Dendritic cell treated with granulocyte-macrophage colony-stimulating factor and Interleukin-4, amounts not matched to agents 40 ng/mL and 50 ng/mL, for 4 days (primary cell): ENCODE measurements around the gene FSTL1.
A peak's percentile ranks its signal among the peaks of the same experiment; 100 is the strongest.
"Not testable (repeated sequence)": the region's sequence is repeated elsewhere in the genome, so short reads cannot be mapped to it uniquely, and the experiment has no call there.

ENCODE experiments used
- H3K27ac Mint-ChIP-seq: one replicate; pipeline ENCODE4 v1.8.0; 2022; ENCODE audit warnings: mild to moderate bottlenecking, mixed read lengths
- H3K27me3 Mint-ChIP-seq: one replicate; pipeline ENCODE4 v1.8.0; 2022; ENCODE audit warnings: mild to moderate bottlenecking, mixed read lengths
- H3K36me3 Mint-ChIP-seq: one replicate; pipeline ENCODE4 v1.8.0; 2022; ENCODE audit warnings: low read depth, mixed read lengths
- H3K4me1 Mint-ChIP-seq: one replicate; pipeline ENCODE4 v1.8.0; 2022; ENCODE audit warnings: low read depth, mixed read lengths
- H3K4me3 Mint-ChIP-seq: one replicate; pipeline ENCODE4 v1.8.0; 2022; ENCODE audit warnings: mild to moderate bottlenecking, moderate library complexity, mixed read lengths
- H3K9me3 Mint-ChIP-seq: one replicate; pipeline ENCODE4 v1.8.0; 2022; ENCODE audit warnings: mixed read lengths
- intact Hi-C: fragments of 100-400 bp; cut with micrococcal nuclease; formaldehyde crosslinking; loops from one replicate; pipeline ENCODE4 v1.15.0; 2022

The FSTL1 gene

DNA sequence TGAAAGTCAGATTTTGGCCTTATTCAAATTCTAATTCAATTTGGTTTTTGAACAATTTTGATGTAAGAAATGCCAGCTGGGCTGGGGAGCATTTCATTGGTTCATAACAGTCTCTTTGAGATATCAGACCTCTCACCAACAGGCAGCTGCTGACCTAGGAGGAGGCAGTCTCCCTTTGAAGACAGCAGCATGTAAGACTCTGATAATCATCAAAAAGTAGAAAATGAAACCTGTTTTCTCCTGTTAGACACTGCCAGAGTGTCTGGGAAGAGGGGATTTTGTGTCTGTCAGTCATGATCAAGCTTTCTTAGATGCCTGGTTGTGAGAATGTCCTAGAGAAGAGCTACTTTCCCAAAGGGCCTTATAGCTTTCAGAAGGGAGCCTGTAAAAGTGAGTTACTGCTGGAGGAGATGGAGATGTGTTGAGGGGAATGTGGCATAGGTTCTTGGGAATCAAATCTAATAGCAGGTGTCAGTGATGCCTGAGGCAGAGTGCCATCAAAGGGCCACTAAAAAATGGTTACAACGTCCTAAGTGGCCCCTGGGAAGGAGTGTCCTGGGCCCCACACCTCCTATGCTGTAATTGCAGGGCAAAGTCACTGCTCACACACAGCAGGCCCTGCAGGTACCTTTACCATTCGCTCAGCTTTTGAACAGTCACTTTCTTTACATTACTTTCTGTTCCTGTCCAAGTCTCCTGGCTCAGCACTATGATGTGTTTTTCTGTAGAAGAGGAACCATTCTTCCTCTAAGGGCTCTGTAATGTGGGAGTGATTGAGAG is 43.1 kb downstream of the FSTL1 start:
- no peak overlapping the region for H3K4me3 Mint-ChIP-seq
- H3K9me3 Mint-ChIP-seq: no peaks in the 10 kb centered on the region
- no peaks in the 10 kb centered on the region for H3K27me3 Mint-ChIP-seq
- intact Hi-C loops: no loop called here
- H3K36me3 Mint-ChIP-seq: no peaks in the 10 kb centered on the region
- H3K4me1 Mint-ChIP-seq: peaks cover 30% of the 10 kb centered on the region
- peak overlapping the region; percentile 81 for H3K27ac Mint-ChIP-seq

DNA sequence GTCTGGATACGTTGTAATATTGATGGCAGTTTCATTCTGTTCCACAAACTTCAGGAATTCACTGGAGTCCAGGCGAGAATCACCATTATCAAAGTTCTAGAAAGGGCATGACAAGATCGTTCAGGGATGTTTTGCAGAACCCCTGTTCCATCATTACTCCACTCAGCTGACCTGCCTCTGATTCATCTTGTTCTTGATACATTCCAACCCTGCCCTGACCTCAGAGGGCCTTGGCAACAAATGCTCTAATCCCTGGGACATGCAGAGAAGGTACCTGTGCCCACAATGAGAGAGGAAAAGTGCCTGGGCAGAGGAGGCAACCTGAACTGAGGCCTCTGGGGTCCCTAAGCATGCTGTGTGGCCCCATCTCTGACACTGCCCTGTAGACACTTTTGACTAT is 45.9 kb downstream of the FSTL1 start:
- no peaks in the 10 kb centered on the region for H3K27me3 Mint-ChIP-seq
- no peaks in the 10 kb centered on the region for H3K9me3 Mint-ChIP-seq
- no peaks in the 10 kb centered on the region for H3K36me3 Mint-ChIP-seq
- no peak overlapping the region for H3K27ac Mint-ChIP-seq
- no peak overlapping the region for H3K4me3 Mint-ChIP-seq
- peaks cover 17% of the 10 kb centered on the region for H3K4me1 Mint-ChIP-seq
- intact Hi-C loops: loop anchor here (2.0 kb wide), 1 partner anchor 44 kb away; no protein-coding TSS in a partner anchor

DNA sequence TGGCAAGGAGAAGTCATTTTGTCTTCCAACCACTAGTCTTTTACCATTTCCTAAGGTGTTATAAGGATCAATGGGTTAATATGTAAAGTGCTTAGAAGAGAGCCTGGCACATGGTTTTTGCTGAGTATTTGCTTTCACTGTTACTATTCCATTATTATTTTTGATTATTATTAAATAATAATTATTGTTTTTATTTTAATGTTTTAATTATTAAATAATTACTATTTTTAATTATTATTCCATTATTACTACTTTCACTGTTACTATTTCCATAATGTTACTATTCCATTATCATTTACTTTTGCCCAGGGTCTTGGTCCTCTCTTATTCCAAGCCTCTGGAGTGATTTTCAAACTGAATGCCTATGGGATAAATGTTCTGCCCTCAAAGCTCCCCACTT is 48.5 kb downstream of the FSTL1 start:
- Mint-ChIP-seq H3K27ac (no peak overlapping the region), H3K9me3 (no peaks in the 10 kb centered on the region), H3K4me3 (no peak overlapping the region), H3K27me3 (no peaks in the 10 kb centered on the region), H3K36me3 (no peaks in the 10 kb centered on the region), H3K4me1 (no peaks in the 10 kb centered on the region)
- intact Hi-C loops: no loop called here

- intact Hi-C loops: no loop called here
- no peaks in the 10 kb centered on the region for H3K9me3 Mint-ChIP-seq
- no peaks in the 10 kb centered on the region for H3K27me3 Mint-ChIP-seq
- no peaks in the 10 kb centered on the region for H3K36me3 Mint-ChIP-seq
- H3K27ac Mint-ChIP-seq: no peak overlapping the region
- H3K4me1 Mint-ChIP-seq: no peaks in the 10 kb centered on the region
- no peak overlapping the region for H3K4me3 Mint-ChIP-seq
These were observed 51.4 kb downstream of the FSTL1 start for GRCh38 chr3:120399372-120399771.

DNA sequence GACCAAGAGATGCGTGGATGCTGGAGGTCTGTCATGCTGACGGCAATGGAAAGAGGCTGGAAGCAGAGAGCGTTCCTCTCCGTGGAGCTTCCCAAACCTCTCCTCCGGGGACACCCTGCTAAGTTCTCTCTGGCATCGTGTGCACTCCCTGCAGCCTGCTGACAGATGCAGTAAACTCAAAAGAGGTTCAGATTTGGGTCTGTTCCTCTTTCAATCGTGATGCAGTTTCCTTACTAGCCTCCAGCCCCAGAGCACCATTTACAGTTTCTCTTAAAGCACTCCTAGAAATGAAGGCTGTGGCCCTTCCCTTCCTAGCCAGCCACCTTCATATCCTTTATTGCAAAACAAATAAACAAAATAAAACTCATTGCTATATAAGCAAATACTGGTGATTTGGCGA is 54.3 kb downstream of the FSTL1 start:
- Mint-ChIP-seq H3K27ac (no peak overlapping the region), H3K9me3 (no peaks in the 10 kb centered on the region), H3K27me3 (no peaks in the 10 kb centered on the region), H3K36me3 (no peaks in the 10 kb centered on the region), H3K4me1 (no peaks in the 10 kb centered on the region), H3K4me3 (no peak overlapping the region)
- intact Hi-C loops: no loop called here

- Mint-ChIP-seq H3K9me3 (no peaks in the 10 kb centered on the region), H3K27me3 (no peaks in the 10 kb centered on the region), H3K4me1 (no peaks in the 10 kb centered on the region), H3K27ac (no peak overlapping the region), H3K36me3 (no peaks in the 10 kb centered on the region), H3K4me3 (no peak overlapping the region)
- intact Hi-C loops: no loop called here
These were observed 56.4 kb downstream of the FSTL1 start for GRCh38 chr3:120394347-120394746.

DNA sequence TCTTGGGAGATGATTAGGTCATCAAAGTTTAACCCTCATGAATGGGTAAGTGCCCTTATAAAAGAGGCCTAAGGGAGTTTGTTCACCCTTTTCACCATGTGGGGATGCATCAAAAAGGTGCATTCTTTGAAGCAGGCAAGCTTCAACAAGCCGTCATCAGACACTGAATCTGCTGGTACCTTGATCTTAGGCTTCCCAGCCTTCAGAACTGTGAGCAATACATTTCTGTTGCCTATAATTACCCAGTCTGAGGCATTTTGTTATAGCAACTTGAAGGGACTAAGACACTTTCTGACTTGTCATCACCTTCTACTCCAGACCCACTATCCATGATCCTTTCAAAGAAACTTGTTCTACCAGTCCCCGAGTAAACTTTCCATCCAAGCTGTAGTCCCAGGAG is 57.0 kb downstream of the FSTL1 start:
- H3K36me3 Mint-ChIP-seq: no peaks in the 10 kb centered on the region
- no peaks in the 10 kb centered on the region for H3K9me3 Mint-ChIP-seq
- H3K27me3 Mint-ChIP-seq: no peaks in the 10 kb centered on the region
- intact Hi-C loops: no loop called here
- no peaks in the 10 kb centered on the region for H3K4me1 Mint-ChIP-seq
- no peak overlapping the region for H3K27ac Mint-ChIP-seq
- no peak overlapping the region for H3K4me3 Mint-ChIP-seq

DNA sequence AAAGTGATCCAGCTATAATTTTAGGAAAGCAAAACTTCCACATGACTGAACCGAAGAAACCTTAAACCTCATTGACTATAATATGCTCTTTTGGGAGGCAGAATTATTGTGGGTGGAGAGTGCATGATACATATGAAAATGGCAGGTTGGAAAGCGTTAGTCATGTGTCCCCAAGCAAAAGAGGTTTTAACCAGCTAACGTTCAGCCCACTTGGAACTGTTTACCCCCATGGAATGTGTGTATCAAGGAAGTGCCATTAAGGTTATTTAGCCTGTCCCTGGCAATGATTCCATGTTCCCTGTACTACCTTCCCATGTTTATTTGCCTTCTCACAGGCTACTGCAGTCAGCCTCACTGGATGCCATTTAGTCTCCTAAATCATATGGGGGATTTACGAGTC is 57.5 kb downstream of the FSTL1 start:
- Mint-ChIP-seq H3K27me3 (no peaks in the 10 kb centered on the region), H3K27ac (no peak overlapping the region), H3K4me3 (no peak overlapping the region), H3K9me3 (no peaks in the 10 kb centered on the region), H3K36me3 (no peaks in the 10 kb centered on the region), H3K4me1 (no peaks in the 10 kb centered on the region)
- intact Hi-C loops: no loop called here

GRCh38 chr3:120382941-120383447 is 67.8 kb downstream of the FSTL1 start:
- intact Hi-C loops: no loop called here
- Mint-ChIP-seq H3K27me3 (no peaks in the 10 kb centered on the region), H3K36me3 (no peaks in the 10 kb centered on the region), H3K27ac (no peak overlapping the region), H3K9me3 (no peaks in the 10 kb centered on the region), H3K4me1 (no peaks in the 10 kb centered on the region), H3K4me3 (no peak overlapping the region)

DNA sequence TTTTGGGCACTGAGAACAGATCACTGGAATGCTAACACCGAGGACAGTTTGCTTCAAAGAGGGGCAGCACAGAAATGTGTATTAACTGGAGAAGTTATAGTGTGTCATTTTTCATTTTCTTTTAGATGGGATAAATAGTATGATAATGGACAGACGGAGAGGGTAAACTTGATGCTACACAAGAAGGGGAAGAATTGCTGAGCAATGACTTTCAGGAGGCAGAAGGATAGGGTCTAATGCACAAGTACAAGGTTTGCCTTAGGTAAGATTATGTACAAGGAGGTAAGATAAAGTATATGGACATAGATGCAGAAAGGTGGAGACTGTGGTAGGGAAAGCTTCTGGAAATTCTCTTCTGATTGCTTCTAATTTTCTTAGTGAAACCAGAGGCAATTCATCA is 69.3 kb downstream of the FSTL1 start:
- no peak overlapping the region for H3K27ac Mint-ChIP-seq
- H3K27me3 Mint-ChIP-seq: no peaks in the 10 kb centered on the region
- no peaks in the 10 kb centered on the region for H3K4me1 Mint-ChIP-seq
- no peaks in the 10 kb centered on the region for H3K36me3 Mint-ChIP-seq
- intact Hi-C loops: no loop called here
- no peaks in the 10 kb centered on the region for H3K9me3 Mint-ChIP-seq
- no peak overlapping the region for H3K4me3 Mint-ChIP-seq

DNA sequence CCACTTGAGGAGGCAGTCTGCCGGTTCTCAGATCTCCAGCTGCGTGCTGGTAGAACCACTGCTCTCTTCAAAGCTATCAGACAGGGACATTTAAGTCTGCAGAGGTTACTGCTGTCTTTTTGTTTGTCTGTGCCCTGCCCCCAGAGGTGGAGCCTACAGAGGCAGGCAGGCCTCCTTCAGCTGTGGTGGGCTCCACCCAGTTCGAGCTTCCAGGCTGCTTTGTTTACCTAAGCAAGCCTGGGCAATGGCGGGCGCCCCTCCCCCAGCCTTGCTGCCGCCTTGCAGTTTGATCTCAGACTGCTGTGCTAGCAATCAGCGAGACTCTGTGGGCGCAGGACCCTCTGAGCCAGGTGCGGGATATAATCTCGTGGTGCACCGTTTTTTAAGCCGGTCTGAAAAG is 72.8 kb downstream of the FSTL1 start:
- H3K36me3 Mint-ChIP-seq, H3K4me3 Mint-ChIP-seq, H3K9me3 Mint-ChIP-seq, H3K4me1 Mint-ChIP-seq, H3K27me3 Mint-ChIP-seq, intact Hi-C loops, H3K27ac Mint-ChIP-seq: not testable (repeated sequence)

DNA sequence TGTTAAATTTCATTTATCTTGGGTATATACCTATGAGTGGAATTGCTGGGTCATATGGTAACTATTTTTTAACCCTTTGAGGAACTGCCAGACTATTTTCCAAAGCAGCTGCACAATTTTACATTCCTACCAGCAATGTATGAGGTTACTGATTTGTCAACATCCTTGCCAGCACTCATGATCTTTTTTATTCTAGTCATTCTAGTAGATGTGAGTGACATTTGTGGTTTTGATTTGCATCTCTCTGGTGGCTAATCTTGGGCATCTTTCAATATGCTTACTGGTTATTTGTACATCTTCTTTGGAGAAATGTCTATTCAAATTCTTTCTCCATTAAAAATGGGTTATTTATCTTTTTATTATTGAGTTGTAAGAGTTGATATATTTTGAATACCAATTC is 80.3 kb downstream of the FSTL1 start:
- H3K27me3 Mint-ChIP-seq: peaks cover 3% of the 10 kb centered on the region
- intact Hi-C loops: no loop called here
- H3K27ac Mint-ChIP-seq: no peak overlapping the region
- H3K4me1 Mint-ChIP-seq: no peaks in the 10 kb centered on the region
- no peaks in the 10 kb centered on the region for H3K9me3 Mint-ChIP-seq
- H3K36me3 Mint-ChIP-seq: no peaks in the 10 kb centered on the region
- H3K4me3 Mint-ChIP-seq: no peak overlapping the region

- no peak overlapping the region for H3K27ac Mint-ChIP-seq
- H3K4me1 Mint-ChIP-seq: no peaks in the 10 kb centered on the region
- no peaks in the 10 kb centered on the region for H3K36me3 Mint-ChIP-seq
- peaks cover 3% of the 10 kb centered on the region for H3K27me3 Mint-ChIP-seq
- no peaks in the 10 kb centered on the region for H3K9me3 Mint-ChIP-seq
- intact Hi-C loops: no loop called here
- no peak overlapping the region for H3K4me3 Mint-ChIP-seq
These were observed 81.7 kb downstream of the FSTL1 start for GRCh38 chr3:120369037-120369467.

- intact Hi-C loops: no loop called here
- peaks cover 3% of the 10 kb centered on the region for H3K27me3 Mint-ChIP-seq
- H3K4me3 Mint-ChIP-seq: no peak overlapping the region
- no peaks in the 10 kb centered on the region for H3K4me1 Mint-ChIP-seq
- H3K9me3 Mint-ChIP-seq: no peaks in the 10 kb centered on the region
- H3K36me3 Mint-ChIP-seq: no peaks in the 10 kb centered on the region
- no peak overlapping the region for H3K27ac Mint-ChIP-seq
These were observed 82.6 kb downstream of the FSTL1 start for GRCh38 chr3:120368172-120368571.

GRCh38 chr3:120364821-120365220 is 86.0 kb downstream of the FSTL1 start:
- Mint-ChIP-seq H3K36me3 (no peaks in the 10 kb centered on the region), H3K4me1 (no peaks in the 10 kb centered on the region), H3K27me3 (peaks cover 3% of the 10 kb centered on the region), H3K27ac (no peak overlapping the region), H3K4me3 (no peak overlapping the region), H3K9me3 (no peaks in the 10 kb centered on the region)
- intact Hi-C loops: no loop called here
